ENCODE results near the gene FBXO34. TPM values are rescaled to one million over a fixed set of nuclear protein-coding genes. Genes with fewer than 3 reads are reported as not detected.

FBXO34 gene
- total RNA-seq, 1 experiment from 2014 or later, result 12.0 TPM

DNA sequence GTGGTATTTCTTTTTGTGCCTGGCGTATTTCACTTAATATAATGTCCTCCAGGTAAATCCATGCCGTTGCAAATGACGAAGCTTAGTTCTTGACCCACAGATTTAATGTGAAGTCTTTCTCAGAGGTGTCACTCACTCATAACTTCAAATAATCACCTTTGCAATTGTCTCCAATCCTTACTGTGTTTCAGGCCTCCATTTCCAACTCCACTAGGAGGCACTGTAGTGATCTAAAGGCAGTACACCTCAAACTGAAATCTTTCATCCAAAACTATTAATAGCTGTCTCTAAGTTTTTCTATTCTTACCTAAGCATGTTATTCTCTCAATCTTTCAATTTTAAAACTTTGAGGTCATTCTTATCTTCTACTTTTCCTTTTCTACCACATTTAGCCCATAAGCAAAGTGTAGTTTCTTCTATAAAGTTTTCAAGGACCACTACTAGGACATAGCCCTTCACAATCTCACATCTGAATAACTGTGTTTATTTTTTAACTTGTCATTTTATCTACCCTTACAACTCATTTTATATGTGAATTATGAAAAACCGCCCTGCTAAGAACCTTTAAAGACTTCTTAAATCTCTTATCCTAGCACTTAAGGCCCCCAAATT, 25.5 kb upstream of the FBXO34 start:
- Mint-ChIP-seq H3K36me3 (ENCODE audit: insufficient read depth, unreplicated experiment) (no peaks in the 10 kb centered on the region), H3K9me3 (ENCODE audit: unreplicated experiment) (no peaks in the 10 kb centered on the region), H3K27ac (ENCODE audit: low read depth, unreplicated experiment) (no peak overlapping the region), H3K27me3 (ENCODE audit: insufficient read depth, unreplicated experiment) (peaks cover 43% of the 10 kb centered on the region), H3K4me1 (ENCODE audit: insufficient read depth, unreplicated experiment) (no peaks in the 10 kb centered on the region), H3K4me3 (ENCODE audit: unreplicated experiment) (no peak overlapping the region)
- intact Hi-C loops (cut with micrococcal nuclease), result loop anchor here (1.0 kb wide), 2 partner anchors 109 to 185 kb away; no protein-coding TSS in a partner anchor
- ChIA-PET CTCF (interaction anchor here (0.6 to 3.2 kb wide), 17 partner anchors 9 to 1472 kb away, joined by 3 to 17 read pairs (median 4); no protein-coding TSS in a partner anchor), POLR2A (interaction anchor here (0.8 kb wide), 1 partner anchor 176 kb away, joined by 3 read pairs; no protein-coding TSS in a partner anchor)
- peak; percentile 49 for DNase-seq (ENCODE audit: unreplicated experiment)
- BruUV-seq (replicated peaks), result no TSS peak
- TF ChIP-seq, protein P1, sequence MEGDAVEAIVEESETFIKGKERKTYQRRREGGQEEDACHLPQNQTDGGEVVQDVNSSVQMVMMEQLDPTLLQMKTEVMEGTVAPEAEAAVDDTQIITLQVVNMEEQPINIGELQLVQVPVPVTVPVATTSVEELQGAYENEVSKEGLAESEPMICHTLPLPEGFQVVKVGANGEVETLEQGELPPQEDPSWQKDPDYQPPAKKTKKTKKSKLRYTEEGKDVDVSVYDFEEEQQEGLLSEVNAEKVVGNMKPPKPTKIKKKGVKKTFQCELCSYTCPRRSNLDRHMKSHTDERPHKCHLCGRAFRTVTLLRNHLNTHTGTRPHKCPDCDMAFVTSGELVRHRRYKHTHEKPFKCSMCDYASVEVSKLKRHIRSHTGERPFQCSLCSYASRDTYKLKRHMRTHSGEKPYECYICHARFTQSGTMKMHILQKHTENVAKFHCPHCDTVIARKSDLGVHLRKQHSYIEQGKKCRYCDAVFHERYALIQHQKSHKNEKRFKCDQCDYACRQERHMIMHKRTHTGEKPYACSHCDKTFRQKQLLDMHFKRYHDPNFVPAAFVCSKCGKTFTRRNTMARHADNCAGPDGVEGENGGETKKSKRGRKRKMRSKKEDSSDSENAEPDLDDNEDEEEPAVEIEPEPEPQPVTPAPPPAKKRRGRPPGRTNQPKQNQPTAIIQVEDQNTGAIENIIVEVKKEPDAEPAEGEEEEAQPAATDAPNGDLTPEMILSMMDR (IDR thresholded peaks at IDR 0.05; ENCODE audit: unreplicated experiment), result peak; percentile 40

DNA sequence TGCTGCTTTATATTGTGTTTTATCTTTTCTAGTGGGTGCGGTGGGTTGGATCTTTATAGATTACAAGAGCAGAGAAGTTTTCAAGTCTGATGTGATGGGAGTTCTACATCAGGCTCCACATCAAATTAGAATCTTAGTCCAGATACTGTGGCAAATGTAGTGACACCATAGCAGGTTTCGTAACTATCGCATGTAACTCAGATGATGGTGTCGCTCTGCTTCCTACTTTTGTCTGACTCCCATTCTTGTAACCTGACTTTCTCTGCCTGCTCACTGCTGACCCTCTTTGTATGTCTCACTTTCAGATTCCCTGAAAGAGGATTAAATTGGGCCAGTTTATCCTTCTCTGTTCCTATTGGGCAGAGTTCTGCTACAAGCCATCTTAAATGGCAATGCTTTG, 22.8 kb upstream of the FBXO34 start:
- no peak for DNase-seq (ENCODE audit: unreplicated experiment)
- POLR2A ChIA-PET, result interaction anchor here (0.7 kb wide), 1 partner anchor 320 kb away, joined by 3 read pairs; no protein-coding TSS in a partner anchor
- no peaks in the 10 kb centered on the region for H3K4me1 Mint-ChIP-seq (ENCODE audit: insufficient read depth, unreplicated experiment)
- intact Hi-C loops (cut with micrococcal nuclease), result no loop called here
- CTCF ChIA-PET, result interaction anchor here (0.6 to 1.9 kb wide), 3 partner anchors 22 to 181 kb away, joined by 3 to 7 read pairs (median 3); partner anchors contain the start of gene FBXO34
- TF ChIP-seq, protein P1 (IDR thresholded peaks at IDR 0.05; ENCODE audit: unreplicated experiment), result no peak
- H3K27ac Mint-ChIP-seq (ENCODE audit: low read depth, unreplicated experiment), result no peak overlapping the region
- H3K4me3 Mint-ChIP-seq (ENCODE audit: unreplicated experiment), result no peak overlapping the region
- H3K36me3 Mint-ChIP-seq (ENCODE audit: insufficient read depth, unreplicated experiment), result no peaks in the 10 kb centered on the region
- no TSS peak for BruUV-seq (replicated peaks)
- H3K27me3 Mint-ChIP-seq (ENCODE audit: insufficient read depth, unreplicated experiment), result peaks cover 52% of the 10 kb centered on the region
- H3K9me3 Mint-ChIP-seq (ENCODE audit: unreplicated experiment), result no peaks in the 10 kb centered on the region

DNA sequence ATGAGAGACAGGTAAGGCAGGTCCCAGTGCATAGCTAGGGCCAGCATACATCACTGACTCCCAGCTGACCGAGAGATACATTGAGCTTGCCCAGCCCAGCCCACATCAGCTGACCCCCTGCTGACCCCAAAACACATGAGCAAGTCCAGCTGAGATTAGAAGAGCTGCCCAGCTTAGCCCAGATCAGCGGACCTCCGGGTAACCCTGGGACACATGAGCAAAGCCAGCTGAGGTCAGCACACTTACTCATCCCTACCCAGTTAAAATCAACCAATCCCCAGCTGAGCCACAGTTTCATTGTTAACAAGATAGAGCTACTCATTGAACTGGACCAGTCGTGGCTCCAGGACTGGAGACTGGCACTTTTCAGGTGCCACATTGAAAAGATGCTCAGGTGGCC, 21.8 kb upstream of the FBXO34 start:
- Mint-ChIP-seq H3K27ac (ENCODE audit: low read depth, unreplicated experiment) (no peak overlapping the region), H3K27me3 (ENCODE audit: insufficient read depth, unreplicated experiment) (peaks cover 60% of the 10 kb centered on the region), H3K9me3 (ENCODE audit: unreplicated experiment) (no peaks in the 10 kb centered on the region), H3K4me1 (ENCODE audit: insufficient read depth, unreplicated experiment) (no peaks in the 10 kb centered on the region), H3K4me3 (ENCODE audit: unreplicated experiment) (no peak overlapping the region), H3K36me3 (ENCODE audit: insufficient read depth, unreplicated experiment) (no peaks in the 10 kb centered on the region)
- no peak for DNase-seq (ENCODE audit: unreplicated experiment)
- ChIA-PET POLR2A (interaction anchor here (0.6 to 1.0 kb wide), 2 partner anchors 9 to 57 kb away, joined by 3 to 4 read pairs; no protein-coding TSS in a partner anchor), CTCF (interaction anchor here (0.6 to 1.9 kb wide), 4 partner anchors 21 to 182 kb away, joined by 3 to 7 read pairs (median 4); partner anchors contain the start of gene FBXO34)
- TF ChIP-seq, protein P1 (IDR thresholded peaks at IDR 0.05; ENCODE audit: unreplicated experiment), result no peak
- intact Hi-C loops (cut with micrococcal nuclease), result no loop called here
- no TSS peak for BruUV-seq (replicated peaks)

DNA sequence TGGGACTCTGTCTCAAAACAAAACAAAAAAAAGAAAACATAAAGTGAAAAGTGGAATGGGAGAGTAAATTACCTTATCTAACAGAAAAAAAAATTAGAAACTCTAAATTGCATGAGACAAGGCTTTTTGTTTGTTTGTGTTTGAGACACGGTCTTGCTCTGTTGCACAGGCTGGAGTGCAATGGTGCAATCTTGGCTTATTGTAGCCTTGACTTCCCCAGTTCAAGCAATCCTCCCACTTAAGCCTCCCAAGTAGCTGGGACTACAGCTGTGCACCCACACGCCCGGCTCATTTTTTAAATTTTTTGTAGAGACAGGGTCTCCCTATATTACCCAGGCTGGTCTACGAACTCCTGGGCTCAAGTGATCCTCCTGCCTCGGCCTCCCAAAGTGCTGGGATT, 17.9 kb upstream of the FBXO34 start:
- H3K27ac Mint-ChIP-seq (ENCODE audit: low read depth, unreplicated experiment), result no peak overlapping the region
- CTCF ChIA-PET, result no interaction called here
- H3K4me1 Mint-ChIP-seq (ENCODE audit: insufficient read depth, unreplicated experiment), result no peaks in the 10 kb centered on the region
- H3K27me3 Mint-ChIP-seq (ENCODE audit: insufficient read depth, unreplicated experiment), result peaks cover 70% of the 10 kb centered on the region
- TF ChIP-seq, protein P1 (IDR thresholded peaks at IDR 0.05; ENCODE audit: unreplicated experiment), result no peak
- no peak for DNase-seq (ENCODE audit: unreplicated experiment)
- no peaks in the 10 kb centered on the region for H3K36me3 Mint-ChIP-seq (ENCODE audit: insufficient read depth, unreplicated experiment)
- POLR2A ChIA-PET, result interaction anchor here (1.1 kb wide), 1 partner anchor 17 kb away, joined by 3 read pairs; no protein-coding TSS in a partner anchor
- BruUV-seq (replicated peaks), result no TSS peak
- intact Hi-C loops (cut with micrococcal nuclease), result no loop called here
- no peak overlapping the region for H3K4me3 Mint-ChIP-seq (ENCODE audit: unreplicated experiment)
- no peaks in the 10 kb centered on the region for H3K9me3 Mint-ChIP-seq (ENCODE audit: unreplicated experiment)

All from MCF 10A (cell line).